GM18951 (cell line): Measurements from ENCODE around the gene ERFE.

Experiments used
- POLR2A ChIP-seq: IDR thresholded peaks from 4 replicates; pipeline ENCODE4 v1.6.1; 2011; ENCODE audit warnings: mild to moderate bottlenecking; ENCODE audit not compliant: insufficient read length, insufficient read depth; ENCODE audit errors: extremely low read depth
- in situ Hi-C: fragments of 300-500 bp; cut with MboI; formaldehyde crosslinking; loops from one replicate; pipeline ENCODE4 v1.12.0; 2022; ENCODE audit warnings: low sequenced_read_pairs, mixed read lengths, inconsistent platforms; ENCODE audit not compliant: unreplicated experiment

The ERFE gene

DNA sequence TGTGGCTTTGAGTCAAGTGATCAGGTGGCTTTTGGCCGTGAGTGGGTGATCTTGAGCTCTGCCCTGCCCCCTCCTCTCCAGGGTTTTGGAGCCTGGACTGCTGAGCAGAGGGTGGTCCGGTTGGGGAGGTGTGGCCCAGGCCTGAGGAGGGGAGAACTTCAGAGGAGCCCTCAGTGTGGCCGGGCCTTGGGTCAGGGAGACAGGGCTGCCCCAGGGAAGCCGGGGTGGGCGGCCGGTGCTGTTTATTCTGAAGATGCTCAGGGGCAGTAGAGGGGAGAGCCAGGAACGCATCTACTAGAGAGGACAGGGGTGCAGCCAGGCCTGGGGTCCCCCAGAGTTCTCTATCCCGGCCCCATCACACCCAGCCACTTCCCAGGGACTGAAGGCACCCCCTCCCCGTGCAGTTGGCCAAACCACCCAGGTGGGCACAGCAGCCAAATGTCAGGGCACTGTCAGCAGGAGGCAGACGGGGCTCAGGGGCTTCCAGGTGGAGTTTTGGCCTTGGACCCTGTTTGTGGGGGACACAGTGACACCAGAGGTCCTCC is 963 bp downstream of the ERFE start:
- in situ Hi-C loops: no loop called here
- TF ChIP-seq POLR2A: no peak

DNA sequence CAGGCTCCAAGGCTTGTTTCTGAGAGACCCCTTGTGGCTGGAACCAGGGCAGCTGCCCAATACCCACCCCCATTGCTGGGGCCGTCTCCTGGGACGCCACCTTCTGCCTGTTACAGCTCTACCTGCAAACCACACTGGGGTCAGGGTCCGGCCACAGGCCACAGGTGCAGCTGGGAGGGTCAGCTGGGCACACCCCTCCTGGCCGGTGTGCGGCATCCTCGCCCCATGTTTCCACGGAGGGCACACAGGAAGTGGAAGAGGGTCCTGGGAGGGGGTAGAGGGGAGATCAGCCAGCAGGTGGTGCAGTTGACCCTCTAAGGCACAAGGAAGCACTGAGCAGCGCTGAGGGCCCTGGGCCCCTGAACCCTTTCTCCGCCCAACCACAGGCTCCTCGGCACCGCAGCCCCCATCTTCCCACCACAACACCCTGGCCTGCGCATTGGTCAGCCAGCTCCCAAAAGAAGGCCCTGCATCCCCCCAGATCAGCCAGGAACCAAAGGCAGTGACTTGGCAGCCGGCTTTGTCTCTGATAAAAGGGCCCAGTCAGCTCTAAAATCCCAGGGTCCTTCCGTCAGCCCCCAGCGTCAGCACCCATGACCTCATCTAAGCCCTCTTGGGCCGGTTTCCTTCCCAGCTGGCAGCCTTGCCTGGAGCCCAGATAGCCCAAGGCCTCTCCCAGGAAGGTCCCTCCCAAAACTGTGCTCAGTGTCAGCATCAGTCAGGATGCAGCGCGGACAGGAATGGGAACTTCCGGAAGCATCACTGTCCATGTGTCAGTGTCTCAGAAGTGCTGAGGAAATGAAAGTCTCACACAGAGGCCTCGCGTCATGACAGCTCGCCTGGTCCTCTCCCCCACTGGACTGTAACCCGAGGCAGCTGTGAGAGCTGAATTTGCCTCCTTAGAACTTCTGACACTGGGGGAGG is 1.7 kb downstream of the ERFE start:
- in situ Hi-C loops: no loop called here
- no peak for TF ChIP-seq POLR2A

DNA sequence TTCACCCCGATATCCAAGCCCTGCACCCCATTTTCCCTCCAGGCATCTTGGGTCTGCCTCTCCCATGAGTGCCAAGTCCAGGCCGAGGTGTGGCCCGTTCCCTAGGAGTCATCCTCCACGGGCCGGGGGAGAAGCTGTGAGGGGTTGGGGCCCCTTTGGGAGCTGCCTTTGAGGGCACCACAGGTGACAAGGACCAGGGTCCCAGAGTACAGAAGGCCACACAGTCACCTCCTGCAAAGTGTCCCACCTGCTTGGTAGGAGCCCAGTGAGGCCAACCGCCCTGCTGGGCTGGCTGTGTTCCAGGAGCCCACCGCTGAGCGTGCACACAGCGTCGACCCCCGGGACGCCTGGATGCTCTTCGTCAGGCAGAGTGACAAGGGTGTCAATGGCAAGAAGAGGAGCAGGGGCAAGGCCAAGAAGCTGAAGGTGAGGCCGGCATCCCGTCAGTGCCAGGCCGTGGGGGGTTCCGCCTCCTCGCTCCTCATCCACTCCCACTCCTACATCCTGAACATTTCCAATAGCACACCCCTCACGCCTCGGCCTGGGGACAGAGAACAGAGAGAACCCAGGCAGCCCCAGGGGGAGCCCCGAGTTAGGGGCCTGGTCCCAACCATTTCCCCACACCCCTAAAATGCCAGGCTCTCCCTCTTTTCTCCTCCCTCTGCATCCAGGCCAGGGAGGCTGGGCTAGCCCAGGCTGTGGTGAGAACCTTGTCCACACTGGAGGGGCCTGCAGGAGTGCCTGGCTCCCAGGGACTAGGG is 2.7 kb downstream of the ERFE start:
- TF ChIP-seq POLR2A: no peak
- in situ Hi-C loops: no loop called here

DNA sequence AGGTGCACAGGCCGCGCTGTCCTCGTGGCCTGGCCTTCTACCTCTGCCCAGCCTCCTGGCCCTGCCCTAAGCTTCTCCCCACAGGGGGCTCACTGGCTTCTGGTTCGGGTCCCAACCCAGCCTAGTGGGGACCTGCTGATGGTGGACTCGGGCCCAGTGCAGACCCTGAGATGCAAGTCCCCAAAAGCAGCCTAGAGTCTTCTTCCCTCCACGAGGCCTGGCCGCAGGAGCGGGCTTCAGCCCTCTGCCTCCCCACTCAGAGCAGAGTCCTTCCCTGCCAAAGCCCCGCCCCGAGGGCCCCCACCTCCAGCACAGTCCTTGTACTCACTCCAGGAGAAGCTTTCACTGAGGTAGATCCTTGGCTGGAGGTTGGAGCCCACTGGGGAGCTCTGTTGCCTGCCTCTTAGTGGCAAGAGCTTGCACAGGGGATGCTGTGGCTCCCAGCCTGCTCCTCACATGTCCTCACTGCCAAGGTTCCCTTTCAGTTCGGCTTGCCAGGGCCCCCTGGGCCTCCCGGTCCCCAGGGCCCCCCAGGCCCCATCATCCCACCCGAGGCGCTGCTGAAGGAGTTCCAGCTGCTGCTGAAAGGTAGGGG is 3.6 kb downstream of the ERFE start:
- in situ Hi-C loops: no loop called here
- no peak for TF ChIP-seq POLR2A

DNA sequence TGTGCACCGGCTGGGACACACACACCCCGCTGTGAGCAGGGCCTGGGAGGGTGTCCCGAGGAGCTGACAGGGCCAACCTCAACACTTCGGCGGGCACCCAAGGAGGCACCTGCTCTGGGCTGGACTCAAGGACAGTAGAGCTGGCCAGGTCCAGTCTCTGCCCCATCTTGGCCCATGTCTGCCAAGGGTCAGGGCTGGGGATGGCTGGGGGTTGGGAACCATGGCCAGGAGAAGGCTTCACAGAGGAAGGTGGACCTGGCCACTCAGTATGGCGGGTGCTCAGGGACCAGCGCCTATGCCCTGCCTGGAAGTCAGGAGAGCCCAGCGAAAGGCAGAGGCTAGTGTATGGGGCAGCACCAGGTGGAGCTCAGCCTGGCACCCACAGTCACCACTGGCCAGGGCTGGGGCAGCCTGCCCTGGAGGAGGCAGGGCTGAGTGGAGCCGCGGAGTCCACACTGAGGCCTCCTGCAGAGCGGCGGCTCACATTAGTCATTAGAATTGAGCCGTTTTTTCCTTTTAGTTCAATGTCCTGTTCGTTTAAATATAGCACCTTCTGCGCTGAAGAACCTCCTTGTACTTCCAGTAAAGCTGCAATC is 4.2 kb downstream of the ERFE start:
- TF ChIP-seq POLR2A: no peak
- in situ Hi-C loops: no loop called here

DNA sequence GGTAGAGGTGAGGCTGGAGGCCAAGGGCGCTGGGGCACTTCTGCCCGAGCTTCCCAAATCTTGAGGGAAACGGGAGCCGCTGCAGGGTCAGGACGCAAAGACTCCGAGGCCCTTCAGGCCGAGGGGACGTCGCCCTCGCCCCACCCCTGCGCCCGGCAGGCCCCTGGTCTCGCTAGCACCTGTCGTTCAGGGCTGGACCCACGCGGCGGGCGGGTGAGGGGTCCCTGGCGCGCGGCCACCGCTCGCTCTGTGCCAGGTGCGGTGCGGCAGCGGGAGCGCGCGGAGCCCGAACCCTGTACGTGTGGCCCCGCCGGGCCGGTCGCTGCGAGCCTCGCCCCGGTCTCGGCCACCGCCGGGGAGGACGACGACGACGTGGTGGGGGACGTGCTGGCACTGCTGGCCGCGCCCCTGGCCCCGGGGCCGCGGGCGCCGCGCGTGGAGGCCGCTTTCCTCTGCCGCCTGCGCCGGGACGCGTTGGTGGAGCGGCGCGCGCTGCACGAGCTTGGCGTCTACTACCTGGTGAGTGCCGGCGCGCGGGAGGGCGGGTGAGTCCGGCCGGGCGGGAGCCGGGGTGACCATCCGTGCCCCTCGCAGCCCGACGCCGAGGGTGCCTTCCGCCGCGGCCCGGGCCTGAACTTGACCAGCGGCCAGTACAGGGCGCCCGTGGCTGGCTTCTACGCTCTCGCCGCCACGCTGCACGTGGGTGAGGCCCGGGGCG is 4.9 kb downstream of the ERFE start:
- no peak for TF ChIP-seq POLR2A
- in situ Hi-C loops: no loop called here

DNA sequence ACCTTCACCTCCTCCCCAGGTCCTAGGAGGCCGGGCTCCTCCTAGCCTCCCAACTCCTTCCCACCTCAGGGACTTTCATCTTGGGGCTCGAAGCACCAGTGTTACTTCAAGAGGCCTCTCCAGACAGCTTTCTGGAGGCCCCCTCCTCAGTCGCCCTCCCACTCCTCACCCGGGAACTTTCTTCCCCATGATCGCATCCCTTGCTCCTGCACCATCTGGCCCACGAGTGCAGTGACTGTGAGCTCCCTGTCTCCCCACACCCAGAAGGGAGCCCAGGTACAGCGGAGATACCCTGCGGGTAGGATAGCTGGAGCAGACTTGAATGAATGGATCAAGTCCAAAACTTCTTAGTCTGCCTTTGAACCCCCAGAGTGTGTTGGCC is 6.1 kb downstream of the ERFE start:
- in situ Hi-C loops: no loop called here
- TF ChIP-seq POLR2A: no peak

DNA sequence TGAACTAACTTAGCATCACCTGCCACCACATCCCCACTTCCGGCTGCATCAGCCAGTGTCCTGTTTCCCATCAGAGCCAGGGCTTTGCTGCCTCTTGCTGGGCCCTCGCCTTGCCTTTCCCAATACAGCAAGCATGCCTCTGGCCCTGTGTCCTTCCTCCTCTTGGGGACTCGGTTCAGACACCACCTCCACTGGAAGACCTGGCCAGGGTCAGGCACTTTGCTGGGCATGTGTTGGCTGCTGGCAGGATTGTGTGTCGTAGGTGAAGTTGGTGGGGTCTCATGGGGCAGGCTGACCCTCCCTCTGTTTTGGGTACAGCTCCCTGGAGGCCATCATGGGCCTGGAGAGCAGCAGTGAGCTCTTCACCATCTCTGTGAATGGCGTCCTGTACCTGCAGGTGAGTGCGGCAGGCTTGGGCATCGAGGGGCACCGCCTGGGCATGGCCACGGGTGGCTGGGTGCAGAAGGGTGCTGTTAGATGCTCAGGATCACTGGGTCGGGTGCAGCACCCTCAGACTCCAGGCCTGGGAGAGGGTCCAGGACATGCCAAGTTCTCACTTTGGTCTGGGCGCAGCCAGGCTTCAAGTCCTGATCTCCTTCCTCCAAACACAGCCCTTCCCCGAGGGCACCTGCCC is 6.6 kb downstream of the ERFE start:
- TF ChIP-seq POLR2A: no peak
- in situ Hi-C loops: no loop called here

DNA sequence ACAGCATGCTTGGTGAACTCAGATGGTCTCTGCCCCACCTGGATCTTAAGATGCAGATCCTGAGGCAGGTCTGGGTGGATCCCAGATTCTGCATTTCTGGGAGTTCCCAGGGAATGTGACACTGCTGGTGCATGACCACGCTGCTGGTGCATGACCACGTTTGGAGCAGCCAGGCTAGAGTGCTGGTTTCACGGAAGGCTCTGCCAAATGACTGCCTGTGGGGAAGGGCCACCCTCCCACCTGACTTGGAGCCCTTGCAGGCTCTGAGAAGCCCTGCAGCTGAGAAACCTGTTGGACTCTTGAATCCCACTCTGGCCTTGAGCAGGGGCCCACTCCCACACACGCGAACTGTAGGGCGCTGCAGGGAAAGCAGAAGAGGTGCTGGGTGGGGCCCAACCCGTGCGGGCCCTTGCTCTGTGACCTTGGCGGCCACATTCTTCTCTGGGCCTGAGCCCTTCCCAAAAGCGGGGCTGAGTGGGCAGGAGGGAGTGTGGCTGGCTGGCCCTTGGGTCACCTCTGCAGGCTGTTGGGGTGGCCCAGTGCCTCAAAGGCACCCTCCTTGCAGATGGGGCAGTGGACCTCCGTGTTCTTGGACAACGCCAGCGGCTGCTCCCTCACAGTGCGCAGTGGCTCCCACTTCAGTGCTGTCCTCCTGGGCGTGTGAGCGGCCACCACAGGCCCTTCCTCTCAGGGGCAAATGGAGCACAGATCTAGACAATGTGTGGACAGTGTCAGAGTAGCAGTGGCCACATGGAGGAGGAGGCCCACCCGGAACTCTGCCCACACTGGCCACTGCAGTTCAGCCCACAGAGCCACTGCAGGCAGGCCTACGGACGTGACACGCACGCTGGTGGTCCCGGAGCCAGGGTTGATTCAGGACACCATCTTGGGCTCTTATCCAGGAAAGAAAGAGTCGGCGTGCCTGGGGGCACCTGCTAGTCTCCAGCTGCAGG is 7.9 kb downstream of the ERFE start:
- in situ Hi-C loops: no loop called here
- TF ChIP-seq POLR2A: no peak

DNA sequence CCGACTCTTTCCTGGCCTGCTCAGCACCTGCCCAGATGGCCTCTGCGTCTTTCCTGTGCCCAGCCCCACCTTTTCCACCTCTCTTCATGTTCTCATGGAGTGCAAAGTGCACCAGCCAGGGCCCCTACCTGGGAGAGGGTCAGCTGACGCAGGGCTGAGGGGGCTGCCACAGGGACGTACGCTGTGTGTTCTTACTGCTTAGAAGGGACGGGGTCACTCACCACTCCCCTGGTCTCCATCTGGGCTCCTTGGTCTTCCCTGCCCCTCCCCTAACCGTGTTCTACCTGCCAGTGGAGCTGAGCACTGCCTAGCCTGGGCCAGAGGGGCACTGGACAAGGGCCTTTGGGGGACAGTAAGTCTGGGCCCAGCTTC is 8.6 kb downstream of the ERFE start:
- TF ChIP-seq POLR2A: no peak
- in situ Hi-C loops: no loop called here

DNA sequence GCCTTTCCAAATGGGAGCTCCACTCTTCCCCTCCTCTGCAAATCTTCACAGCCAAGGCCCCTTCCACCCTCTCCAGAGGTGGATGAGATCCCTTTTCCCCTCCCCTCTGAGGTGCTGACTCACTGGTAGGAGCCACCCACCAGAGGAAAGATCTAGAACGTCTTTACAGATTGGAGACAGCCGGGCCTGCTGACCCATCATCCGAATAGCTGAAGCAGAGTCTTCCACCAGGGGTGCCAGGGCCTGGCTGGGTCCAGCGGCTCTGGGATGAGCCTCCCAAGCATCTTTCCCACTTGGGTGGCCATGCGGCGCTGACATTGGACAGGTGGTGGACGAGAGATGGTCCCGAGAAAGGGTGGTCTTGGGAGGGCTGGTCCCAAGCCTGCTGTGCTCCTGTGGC is 9.0 kb downstream of the ERFE start:
- no peak for TF ChIP-seq POLR2A
- in situ Hi-C loops: no loop called here
